Fibroblast of skin of right quadriceps (primary cell): ENCODE results near the gene DOK5.
"Not testable (repeated sequence)": the region's sequence is repeated elsewhere in the genome, so short reads cannot be mapped to it uniquely, and the experiment has no call there.

ENCODE experiments used
- DNase-seq: peaks from one replicate; pipeline ENCODE4 v3.0.0-alpha.2; 2013

The DOK5 gene

DNA sequence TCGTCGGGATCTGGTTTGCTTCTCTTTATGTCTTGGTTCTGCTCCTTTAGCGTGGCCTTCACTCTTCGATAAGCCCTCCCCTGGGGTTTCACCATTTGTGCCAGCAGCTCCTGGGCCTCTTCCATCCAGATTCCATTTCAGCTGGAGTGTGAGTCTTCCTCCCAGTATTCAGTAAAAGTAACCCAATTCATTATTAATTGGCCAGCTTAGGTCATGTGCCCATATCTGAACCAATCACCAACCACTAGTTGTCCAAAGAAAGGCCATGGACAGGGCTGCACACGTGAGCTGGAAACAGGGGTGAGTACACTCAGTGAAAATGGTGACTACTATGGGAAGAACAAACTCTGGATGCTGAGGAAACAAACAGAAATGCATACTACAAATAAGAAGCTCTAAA, 2.8 kb upstream of the DOK5 start:
- no peak for DNase-seq

DNA sequence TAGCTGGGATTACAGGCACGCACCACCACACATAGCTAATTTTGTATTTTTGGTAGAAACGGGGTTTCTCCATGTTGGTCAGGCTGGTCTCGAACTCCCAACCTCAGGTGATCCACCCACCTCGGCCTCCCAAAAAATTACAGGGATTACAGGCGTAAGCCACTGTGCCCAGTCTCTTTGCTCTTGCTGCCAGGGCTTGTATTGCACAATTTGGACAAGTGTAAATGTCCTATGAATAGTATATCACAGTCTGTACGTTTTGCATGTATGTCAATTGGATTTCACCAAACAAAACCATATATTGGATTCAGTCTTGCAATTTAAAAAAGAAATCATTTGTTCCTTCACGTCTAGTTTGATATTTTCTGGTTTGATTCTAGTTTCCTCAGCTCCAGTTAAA, 2.1 kb upstream of the DOK5 start:
- no peak for DNase-seq

DNA sequence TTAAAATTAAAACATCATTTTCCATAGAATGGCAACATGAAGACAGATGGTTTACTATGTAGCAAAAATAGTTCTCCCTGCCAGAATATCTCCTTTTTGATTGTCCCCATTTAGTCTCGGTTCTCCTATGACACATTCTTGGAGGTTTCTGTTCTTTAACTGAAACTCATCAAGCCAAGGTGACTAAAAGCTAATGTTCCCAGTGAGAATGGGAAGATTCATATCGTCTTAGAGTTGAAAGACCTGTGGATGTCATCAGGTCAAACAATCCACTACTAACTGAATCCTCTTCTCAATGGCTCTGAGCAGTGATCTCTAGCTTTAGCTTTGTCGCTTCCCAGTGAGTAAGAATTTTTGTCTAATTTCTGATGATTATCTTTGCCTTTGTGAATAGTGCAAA, 1.3 kb upstream of the DOK5 start:
- DNase-seq = no peak

DNA sequence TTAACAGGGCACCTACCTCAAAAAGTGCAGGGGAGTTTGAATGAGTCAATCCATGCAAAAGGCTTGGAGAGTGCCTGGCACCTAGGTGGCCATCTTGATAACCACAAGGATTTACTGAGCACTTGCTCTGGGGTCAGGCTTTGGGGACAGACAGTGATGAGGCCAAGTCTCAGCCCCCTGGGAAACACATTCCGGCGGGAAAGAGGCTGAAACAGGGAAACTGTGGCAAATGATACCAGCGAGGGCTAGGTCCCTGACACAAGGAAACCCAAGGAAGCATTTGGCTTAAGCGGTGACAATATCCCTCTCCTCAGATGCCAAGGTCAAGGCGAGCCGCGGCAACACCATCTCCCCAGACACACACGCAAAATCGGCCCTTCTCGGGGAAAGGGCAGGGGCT, 527 bp upstream of the DOK5 start:
- DNase-seq = no peak

DNA sequence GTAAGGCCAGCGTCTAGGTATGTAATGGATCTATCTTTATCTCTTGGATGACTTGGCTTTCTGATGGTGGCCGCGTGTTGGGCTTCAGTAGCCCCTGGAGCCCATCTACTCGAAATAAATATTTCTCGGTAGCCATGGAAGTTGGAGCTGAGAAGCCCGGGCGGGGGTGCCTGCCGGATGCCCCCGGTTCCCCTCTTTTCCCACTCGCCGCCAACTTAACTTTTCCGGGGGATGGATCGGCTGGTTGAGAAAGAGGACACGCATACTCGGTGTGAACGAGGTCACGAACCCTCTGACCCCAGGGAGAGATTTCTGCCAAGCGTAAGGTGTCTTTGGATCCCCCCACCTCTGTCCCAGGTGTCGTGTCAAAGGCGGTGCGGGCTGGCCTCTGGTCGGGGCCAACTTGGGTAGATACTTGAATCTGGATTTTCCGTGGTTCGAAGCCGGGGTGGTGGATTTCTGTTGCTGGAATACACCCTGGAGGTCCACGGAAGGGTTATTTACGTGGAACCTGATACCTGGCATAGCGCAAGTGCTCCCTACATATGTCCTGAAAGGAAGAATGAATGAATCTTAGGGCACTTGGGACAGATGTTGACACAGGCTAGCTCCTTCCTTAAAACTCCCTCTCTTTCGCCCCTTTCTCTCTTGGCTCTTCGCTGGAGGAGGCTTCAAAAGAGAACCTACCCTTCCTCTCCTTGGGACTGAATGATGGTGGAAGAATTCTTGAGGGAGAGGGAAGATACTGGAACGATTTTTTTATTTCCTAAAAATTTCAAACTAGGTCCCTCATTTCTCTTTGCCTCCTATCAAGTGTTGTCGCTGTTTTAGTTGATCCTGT, 996 bp downstream of the DOK5 start:
- DNase-seq = no peak

DNA sequence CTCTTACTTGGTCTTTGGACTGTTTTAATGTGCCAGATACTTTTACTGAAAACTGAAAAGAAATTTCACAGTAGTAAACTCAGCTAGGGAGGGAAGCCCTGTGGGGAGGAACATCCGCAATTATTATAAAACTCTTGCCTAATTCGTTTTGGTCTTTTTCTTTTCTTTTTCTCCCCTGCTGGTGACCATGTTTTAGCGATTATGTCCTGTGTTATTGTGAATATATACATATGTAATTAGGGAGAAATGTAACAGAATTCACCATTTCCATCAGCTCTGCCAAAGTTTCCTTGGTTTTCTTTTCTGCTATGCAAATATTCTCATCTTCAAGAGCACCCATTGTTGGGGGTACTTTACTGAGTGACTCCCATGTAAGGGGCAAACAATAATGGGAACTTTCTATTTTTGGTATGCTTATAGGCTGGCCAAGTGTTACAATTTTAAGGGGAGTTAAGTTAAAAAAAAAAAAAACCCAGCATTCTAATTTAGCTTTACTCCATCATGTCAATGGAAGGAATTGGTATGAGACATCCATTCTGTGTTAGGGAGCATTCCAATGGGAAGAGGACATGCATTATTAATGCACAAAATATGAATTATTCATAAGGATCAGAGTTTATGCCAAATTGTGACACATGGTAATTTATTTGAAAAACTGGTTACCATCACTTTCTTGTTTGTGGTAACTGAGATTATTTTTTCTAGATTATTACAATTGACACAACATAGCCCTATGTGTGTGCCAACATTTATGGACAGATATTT, 2.0 kb downstream of the DOK5 start:
- DNase-seq = peak; percentile 74

DNA sequence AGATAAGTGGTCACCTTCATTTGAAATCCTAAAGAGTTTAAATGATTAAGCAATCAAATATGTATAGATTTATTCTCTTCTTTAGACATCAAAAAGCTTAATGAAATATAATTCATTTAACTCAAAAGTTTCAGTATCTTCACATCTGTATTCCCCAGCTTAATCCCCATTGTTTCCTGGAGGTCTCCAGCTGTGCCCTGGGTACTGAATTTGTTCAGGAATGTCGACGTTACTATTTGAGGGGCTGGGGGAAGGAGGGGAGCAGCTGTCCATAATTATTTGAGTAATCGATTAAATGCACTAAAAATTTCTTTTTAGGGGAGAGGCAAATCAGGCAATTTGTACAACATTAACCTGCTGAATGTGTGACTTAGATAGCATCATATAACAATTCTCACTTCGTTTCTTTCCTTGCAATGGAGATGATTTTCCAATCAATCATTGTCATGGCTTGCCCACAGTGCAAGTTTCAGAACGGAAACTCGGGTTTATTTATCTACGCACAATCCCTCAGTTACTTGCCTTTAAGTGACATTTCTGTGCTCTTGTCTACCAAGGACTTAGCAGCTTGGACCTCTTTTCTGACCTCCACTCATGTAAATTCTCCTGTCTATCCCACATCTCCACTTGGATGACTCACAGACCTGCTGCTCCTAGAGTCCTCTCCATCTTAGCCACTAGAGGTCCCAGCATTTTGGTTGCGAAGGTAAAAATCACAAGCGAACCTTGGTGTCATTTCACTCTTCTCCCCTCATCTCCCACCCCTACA, 3.9 kb downstream of the DOK5 start:
- DNase-seq = peak; percentile 29

DNA sequence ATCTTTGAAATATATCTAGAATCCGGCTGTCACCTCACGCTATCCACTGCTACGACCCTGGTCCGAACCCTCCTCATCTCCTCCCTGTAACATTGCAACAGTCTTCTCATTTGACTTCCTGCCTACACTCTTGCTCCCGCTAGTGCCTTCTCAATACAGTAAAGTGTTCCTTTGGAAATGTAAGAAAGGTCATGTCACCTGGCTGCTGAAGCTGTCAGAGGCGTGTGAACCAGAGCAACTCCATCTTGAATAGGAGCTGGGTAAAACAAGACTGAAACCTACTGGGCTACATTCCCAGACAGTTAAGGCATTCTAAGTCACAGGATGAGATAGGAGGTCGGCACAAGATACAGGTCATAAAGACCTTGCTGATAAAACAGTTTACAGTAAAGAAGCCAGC, 4.5 kb downstream of the DOK5 start:
- DNase-seq = not testable (repeated sequence)

DNA sequence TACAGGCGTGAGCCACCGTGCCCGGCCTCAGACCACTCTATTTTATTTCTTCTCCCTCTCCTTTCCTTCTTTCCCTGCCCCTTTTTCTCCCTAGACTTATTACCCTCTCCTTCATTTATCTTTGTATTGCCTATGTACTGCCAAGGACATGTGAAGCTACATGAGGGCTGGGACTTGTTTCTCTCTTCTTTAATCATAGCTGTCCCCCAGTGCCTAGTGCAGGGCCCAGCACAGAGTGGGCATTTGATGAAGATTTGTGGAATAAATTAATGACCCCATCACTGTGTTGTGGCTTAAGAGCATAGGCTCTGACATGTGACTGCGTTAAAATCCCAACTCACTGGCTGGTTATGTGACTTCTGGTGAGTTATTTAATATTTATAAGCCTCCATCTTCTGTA, 6.0 kb downstream of the DOK5 start:
- no peak for DNase-seq

DNA sequence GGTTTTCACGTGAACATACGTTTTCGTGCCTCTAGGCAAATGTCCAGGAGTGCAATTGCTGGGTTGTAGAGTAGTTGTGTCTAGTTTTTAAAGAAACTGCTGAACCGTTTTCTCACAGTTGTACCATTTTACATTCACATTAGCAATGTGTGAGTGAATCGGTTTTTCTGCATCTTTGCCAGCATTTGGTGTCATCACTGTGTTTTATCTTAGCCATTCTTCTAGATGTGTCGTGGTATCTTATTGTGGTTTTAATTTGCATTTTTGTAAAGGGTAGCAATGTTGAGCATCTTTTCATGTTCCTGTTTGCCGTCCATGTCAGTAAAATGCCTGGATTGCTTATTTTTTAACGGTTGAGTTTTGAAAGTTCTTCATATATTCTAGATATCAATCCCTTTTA, 10.2 kb downstream of the DOK5 start:
- peak; percentile 25 for DNase-seq

DNA sequence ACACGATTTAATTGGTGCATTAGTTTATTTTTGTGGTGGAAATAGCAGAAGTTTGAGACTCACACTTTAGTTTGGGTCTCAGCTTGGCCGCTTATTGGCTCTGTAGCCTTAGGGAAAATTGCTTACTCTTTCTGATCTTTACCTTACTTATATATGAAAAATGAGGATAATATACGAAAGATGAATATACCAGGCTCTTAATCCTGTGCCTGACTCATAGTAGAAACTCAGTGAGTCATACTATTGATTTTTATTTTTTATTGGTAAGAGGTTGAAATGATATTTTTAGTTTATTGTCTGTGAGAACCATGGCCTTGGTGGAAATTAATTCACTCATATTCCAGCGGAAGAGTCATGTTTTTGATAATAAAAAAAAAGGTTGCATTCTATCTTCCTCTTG, 11.2 kb downstream of the DOK5 start:
- no peak for DNase-seq

DNA sequence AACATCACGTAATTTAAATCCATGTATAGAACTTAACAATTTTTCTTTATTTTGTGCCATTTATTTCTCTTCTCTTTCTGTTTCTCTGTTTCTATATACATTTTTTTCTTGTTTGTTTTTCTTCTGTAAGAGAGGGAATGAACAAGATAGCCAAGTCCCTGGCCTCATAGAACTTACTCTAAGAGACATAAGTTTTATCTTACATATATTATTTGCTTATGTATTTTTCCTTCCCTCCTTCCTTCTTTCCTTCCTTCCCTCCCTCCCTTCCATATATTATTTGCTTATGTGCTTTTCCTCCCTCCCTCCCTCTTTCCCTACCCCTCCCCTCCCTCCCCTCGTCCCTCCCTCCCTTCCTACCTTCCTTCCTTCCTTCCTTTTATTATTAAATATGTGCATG, 13.0 kb downstream of the DOK5 start:
- no peak for DNase-seq

DNA sequence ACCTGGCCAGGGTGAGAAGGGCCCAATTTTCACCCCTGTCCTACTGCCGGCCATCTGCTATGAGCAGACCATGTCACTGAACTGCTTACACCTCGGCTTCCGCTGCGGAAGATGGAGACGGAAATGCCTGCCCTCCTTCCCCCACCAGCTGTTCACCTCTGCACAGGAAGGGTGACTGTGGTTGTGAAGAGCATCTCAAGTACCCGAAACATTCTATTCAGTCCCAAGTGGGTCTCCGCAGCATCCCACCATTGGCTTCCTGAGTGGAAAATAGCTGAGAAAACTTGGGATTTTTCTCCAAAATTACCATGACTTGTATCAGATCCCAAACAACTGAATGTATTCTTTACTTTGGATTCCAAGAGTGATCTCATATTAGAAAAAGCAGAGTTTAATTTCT, 16.1 kb downstream of the DOK5 start:
- no peak for DNase-seq

DNA sequence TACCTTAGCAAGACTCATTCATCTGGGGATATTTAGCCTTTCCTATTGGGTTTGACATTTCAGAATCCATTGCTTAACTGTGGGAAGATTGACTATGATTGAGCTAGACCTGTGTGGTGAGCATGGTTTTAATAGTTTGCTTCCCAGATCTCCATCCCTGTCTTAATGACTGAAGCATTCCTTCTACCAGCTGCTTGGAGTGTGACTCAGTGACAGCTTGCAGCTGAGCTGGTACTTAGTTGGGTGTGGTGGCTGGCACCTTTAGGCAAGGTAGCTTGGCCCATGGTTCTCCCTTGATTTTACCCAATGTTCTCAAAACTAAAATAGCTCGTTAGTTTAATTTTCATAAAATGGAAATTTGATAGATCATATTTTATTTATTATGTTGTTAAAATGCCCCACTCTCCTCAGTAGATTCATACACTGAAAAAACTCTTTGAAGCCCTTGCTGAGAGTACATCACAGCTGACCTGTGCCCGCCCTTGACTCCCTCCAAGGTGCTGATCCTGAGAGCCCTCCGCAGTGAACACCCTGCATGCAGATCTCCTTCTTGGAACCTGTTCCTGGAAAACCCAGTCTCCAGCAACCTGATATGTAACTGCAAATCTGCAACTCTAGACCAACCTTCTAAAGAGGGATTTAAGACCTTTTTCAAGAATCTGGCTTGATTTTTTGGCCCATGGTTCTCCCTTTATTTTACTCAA, 19.1 kb downstream of the DOK5 start:
- no peak for DNase-seq

DNA sequence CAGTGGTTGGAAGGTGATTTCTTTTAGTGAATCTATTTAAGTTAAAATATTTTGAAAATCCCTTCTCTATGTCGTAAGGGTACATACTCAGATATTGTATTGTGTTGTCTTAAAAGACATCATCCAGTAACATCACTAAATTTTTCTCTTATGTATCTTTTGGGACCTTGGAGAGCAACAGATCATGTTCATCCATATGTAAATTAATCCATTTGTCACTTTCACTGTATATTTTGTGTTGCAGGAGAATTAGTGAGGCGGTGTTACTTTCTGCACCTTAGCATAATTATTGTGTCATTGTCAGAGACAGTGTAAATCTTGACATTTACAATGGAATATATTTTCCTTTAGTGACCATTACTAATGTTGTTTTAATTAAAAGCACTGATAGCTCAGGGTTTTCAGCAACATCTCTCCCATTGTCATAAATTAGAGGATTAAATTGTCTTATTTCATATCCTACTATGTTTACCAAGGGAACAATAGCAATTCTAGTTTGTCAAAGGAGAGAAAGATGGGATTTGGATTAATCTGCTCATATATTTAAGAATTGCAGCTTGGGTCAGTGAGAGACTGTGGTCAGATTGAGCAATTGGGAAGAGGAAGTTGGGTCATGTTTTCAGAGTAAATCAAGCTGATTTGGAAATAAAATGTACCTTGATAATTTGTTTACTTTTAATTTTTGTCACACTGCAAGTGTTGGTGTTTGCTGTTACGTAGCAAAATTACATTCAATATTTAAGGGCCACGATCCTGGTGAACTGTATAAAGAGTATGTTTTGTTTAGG, 22.7 kb downstream of the DOK5 start:
- no peak for DNase-seq

DNA sequence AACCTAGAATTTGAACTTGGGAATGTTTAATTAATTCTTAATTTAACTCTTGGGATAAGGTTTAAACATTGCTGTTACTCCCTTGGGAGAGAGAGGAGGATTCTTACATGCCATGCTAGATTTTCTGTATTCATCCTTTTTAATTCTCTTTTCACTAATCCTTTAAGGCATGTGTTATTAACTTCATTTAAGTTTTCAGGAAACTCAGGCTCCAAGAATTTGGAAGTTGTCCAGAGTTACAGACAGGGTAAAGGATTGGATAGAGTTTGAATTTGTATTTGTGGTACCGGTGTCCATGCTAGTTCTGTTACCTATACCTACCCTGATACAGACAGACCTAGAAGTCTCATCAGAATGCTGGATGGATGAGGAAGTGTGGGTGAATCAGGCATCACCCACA, 23.7 kb downstream of the DOK5 start:
- no peak for DNase-seq

DNA sequence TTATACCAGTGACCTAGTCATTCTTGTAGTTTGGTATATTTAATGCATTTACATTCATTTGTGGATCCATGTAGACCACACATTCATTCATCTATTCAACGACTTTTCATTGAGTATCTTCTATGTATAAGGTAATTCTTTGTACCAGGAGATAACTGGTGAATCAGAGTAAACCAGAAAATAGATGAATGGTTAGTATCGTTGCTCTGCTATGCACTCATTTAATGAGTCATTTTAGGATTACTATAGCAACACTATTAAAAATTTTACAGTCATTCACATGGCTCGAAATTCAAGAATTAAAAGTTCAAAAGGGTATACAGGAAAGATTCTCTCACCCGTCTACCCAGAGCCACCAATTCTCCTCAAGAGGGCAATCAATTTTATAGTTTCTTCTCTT, 26.8 kb downstream of the DOK5 start:
- DNase-seq = peak; percentile 63

DNA sequence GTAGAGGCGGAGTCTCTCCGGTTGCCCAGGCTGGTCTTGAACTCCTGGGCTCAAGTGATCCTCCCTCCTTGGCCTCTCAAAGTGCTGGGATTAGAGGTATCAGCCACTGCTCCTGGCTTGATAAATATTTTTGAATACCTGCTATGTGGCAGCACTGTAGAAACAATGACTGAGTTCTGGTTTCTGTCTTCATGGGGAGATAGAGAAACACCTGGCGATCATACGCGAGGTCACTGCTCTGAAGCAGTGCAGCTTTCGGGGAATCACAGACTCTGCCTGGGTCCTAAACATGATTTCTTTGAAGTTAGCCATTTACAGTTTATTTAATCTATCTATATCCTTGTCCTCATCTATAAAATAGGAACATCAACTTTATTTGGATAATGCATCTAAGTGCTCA, 31.2 kb downstream of the DOK5 start:
- DNase-seq = no peak

DNA sequence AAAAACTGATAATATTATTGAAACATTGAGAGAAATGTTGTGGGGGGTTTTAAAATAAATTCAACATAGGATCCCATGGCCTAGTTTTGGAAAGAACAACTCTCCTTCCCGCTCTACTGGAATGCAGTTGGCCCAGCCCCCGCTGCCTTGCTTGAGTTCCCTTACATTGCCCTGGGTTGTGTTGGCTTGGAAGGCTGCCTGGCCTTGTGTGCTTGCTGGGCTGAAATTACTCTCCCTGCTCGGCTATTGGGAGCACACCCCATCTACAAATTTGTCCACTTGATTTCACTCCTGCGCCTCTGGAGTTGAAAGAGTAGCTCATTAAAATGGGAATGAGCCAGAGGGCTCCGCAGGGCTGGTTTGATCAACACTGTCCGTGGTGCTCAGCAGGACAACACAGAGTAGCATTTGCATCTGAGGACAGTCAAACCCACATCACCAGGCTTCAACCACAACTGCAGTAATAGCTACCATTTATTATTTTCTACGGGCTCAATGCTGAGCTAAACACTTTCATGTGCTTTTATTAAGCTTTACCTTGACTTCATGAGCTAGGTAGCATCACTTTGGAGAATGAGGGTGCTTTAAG, 35.2 kb downstream of the DOK5 start:
- DNase-seq = peak; percentile 28

DNA sequence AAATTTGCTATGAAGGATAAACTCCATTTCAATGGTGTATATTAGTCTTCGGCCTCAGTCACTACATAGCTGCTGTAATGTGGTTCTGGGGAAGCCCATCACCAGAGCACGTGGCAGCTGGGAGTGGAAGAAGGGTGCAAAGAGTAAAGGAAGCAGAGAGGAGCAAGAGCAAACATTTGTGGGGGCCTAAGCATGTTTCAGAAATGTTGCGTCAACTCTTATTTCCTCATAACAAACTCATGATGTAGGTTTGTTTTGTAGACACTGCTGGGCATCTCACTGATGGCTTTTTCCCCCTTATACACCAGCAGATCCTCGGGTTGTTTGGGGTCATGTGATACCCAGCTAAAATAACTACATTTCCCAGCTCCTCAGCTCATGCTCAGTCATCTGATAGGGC, 37.3 kb downstream of the DOK5 start:
- DNase-seq = no peak

DNA sequence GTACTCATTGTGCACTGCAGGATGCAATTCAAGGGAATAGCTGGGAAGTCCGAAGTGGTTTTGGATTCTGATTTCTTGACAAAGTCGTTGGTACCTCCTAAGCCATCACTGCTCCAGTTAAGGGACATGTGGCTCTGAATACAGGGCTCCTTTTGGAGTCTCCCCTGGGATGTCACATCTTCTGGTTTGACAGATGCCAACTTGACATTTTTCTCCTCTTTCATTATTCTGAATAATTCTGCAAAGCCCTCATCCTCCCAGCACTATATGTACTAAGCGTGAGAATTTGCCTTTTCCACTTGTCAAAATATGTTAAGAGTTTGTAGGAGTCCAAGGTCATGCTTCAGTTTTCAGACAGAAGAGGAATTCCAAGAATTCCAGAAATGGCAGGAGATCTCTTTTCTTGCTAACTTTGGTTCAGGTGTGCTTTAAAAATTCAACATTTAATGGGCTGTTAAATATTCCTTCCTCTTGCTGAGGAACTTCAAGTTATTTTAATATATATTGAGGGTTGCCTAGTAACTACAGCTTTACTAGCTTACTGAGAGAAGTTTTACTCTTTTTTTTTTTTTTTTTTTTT, 38.7 kb downstream of the DOK5 start:
- DNase-seq = no peak
